ENCODE data around the gene CEP72. TPM values are rescaled to one million over a fixed set of nuclear protein-coding genes. Genes with fewer than 3 reads are reported as not detected.

The CEP72 gene
- total RNA-seq, 4 donors from 2014 or later = 0.83 to 1.8 (median 1.5) TPM

DNA sequence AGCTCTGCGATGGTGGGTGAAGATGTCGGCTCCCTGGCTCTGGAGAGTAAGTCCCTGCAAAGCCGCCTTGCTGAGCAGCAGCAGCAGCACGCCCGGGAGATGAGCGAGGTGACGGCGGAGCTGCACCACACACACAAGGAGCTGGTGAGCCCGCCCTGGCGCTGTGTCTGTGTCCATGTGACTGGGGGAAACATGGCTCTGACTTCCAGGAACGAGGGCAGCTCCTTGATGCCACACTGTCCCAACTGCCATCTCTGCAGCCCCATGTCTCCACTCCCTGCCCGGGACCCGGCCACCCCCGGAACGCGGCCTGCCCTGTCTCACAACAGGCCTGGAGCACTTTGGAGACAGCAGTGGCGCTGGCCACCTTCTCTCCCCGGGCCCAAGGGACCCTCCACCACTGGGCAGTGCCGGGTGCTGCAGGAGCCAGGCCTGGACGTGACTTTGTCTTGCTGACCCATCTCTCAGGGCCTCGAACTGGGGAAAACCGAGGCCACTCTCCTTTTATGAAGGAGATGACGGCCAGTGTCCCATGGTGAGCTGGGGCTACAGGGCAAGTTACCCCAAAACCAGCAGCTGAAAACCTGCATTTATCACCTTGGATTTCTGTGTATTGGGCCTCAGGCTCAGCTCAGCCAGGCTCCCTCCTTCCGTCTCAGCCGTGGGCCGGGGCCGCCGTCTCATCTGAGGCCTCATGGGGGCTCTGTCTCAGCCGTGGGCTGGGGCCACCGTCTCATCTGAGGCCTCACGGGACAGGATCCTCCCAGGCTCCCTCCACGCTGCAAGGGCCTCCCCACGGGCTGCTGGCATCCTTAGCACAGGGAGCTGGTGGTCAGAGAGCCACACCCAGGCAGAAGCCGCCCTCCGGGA, 28.6 kb downstream of the CEP72 start:
- intact Hi-C loops (cut with DNase I) = no loop called here
- Histone ChIP-seq H3K27ac (replicated peaks in 1 of 4) (no peak overlapping the region), H3K9me3 (peaks cover 0 to under 1% (median 0%) of the 10 kb centered on the region in 4 donors), H3K4me3 (no peak overlapping the region), H3K36me3 (peaks cover 0 to 80% (median 57%) of the 10 kb centered on the region in 4 donors), H3K4me1 (no peaks in the 10 kb centered on the region), H3K27me3 (no peaks in the 10 kb centered on the region)
- TF ChIP-seq, protein P1, sequence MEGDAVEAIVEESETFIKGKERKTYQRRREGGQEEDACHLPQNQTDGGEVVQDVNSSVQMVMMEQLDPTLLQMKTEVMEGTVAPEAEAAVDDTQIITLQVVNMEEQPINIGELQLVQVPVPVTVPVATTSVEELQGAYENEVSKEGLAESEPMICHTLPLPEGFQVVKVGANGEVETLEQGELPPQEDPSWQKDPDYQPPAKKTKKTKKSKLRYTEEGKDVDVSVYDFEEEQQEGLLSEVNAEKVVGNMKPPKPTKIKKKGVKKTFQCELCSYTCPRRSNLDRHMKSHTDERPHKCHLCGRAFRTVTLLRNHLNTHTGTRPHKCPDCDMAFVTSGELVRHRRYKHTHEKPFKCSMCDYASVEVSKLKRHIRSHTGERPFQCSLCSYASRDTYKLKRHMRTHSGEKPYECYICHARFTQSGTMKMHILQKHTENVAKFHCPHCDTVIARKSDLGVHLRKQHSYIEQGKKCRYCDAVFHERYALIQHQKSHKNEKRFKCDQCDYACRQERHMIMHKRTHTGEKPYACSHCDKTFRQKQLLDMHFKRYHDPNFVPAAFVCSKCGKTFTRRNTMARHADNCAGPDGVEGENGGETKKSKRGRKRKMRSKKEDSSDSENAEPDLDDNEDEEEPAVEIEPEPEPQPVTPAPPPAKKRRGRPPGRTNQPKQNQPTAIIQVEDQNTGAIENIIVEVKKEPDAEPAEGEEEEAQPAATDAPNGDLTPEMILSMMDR (IDR thresholded peaks at IDR 0.05) = no peak
- TF ChIP-seq POLR2A (IDR thresholded peaks at IDR 0.05; ENCODE audit: low read depth) (no peak), EP300 (IDR thresholded peaks at IDR 0.05) (no peak), POLR2AphosphoS5 (IDR thresholded peaks at IDR 0.05) (no peak)
- no peak for DNase-seq (ENCODE audit: extremely low spot score)
- 98% methylated on average over 14 of the region's 35 CpGs for WGBS

GRCh38 chr5:641331-641765, 29.2 kb downstream of the CEP72 start:
- Histone ChIP-seq H3K27me3 (no peaks in the 10 kb centered on the region), H3K4me3 (no peak overlapping the region), H3K9me3 (no peaks in the 10 kb centered on the region), H3K27ac (replicated peaks in 1 of 4) (no peak overlapping the region), H3K36me3 (peaks cover 0 to 80% (median 57%) of the 10 kb centered on the region in 4 donors), H3K4me1 (no peaks in the 10 kb centered on the region)
- TF ChIP-seq POLR2AphosphoS5 (IDR thresholded peaks at IDR 0.05) (no peak), EP300 (IDR thresholded peaks at IDR 0.05) (no peak), POLR2A (IDR thresholded peaks at IDR 0.05; ENCODE audit: low read depth) (no peak)
- TF ChIP-seq, protein P1 (IDR thresholded peaks at IDR 0.05) = no peak
- DNase-seq (ENCODE audit: extremely low spot score) = no peak
- intact Hi-C loops (cut with DNase I) = no loop called here
- WGBS = 79% methylated on average over 14 of the region's 14 CpGs

DNA sequence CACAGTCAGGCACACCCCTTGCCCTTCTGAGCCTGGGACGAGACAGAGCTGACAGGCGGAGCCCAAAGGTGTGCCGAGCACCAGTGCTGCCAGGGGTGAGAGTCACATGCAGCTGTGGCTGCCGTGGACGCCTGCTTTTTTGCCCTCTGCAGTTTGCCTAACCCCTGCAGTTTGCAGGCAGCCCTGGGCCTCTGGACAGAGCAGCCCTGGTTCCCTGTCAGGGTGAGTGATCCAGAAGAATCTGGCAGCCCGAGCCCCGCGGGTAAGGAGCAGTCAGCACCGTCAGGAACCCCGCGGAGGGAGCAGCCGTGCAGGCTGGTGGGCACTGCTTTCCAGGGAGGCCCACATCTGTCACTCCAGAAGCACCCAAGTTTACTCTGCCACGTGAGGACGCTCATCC, 30.3 kb downstream of the CEP72 start:
- Histone ChIP-seq H3K36me3 (peaks cover 0 to 81% (median 56%) of the 10 kb centered on the region in 4 donors), H3K27me3 (no peaks in the 10 kb centered on the region), H3K4me1 (no peaks in the 10 kb centered on the region), H3K27ac (replicated peaks in 1 of 4) (no peak overlapping the region), H3K4me3 (no peak overlapping the region), H3K9me3 (no peaks in the 10 kb centered on the region)
- no peak for TF ChIP-seq POLR2A (IDR thresholded peaks at IDR 0.05; ENCODE audit: low read depth)
- TF ChIP-seq, protein P1 (IDR thresholded peaks at IDR 0.05) = no peak
- no peak for TF ChIP-seq EP300 (IDR thresholded peaks at IDR 0.05)
- 96% methylated on average over 5 of the region's 14 CpGs for WGBS
- DNase-seq (ENCODE audit: extremely low spot score) = no peak
- intact Hi-C loops (cut with DNase I) = no loop called here

GRCh38 chr5:643351-643801, 31.2 kb downstream of the CEP72 start:
- peaks cover 0 to 75% (median 49%) of the 10 kb centered on the region in 4 donors for H3K36me3 ChIP-seq

DNA sequence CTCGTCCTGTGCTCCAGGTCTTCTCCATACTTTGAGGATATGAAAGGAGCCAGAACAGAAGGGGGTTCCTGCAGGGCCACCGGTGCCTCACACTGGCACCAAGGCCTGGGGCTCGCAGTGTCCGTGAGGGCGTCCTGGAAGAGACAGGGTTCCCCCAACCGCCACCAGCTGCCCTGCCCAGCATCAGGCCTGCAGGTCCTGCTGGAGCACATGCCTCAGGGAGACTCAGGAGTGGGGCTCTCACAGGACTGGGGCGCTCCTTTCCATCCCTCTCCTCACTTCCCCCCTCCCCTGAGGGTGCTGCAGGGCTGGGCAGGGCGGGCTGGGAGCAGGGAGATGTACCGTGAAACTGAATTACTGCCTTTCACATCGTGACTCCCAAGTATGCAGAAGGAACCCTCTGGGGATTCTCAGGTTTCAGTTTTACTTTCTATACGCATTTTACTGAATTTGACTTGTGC, 31.7 kb downstream of the CEP72 start:
- Histone ChIP-seq H3K27ac (replicated peaks in 1 of 4) (no peak overlapping the region), H3K9me3 (no peaks in the 10 kb centered on the region), H3K4me3 (no peak overlapping the region), H3K36me3 (peaks cover 0 to 71% (median 46%) of the 10 kb centered on the region in 4 donors), H3K27me3 (no peaks in the 10 kb centered on the region), H3K4me1 (no peaks in the 10 kb centered on the region)
- TF ChIP-seq POLR2A (IDR thresholded peaks at IDR 0.05; ENCODE audit: low read depth) (no peak), POLR2AphosphoS5 (IDR thresholded peaks at IDR 0.05) (no peak), EP300 (IDR thresholded peaks at IDR 0.05) (no peak)
- TF ChIP-seq, protein P1 (IDR thresholded peaks at IDR 0.05) = no peak
- WGBS = 84% methylated on average over 5 of the region's 11 CpGs
- no peak for DNase-seq (ENCODE audit: extremely low spot score)
- intact Hi-C loops (cut with DNase I) = no loop called here

More at GRCh38 chr5:643351-643801, 31.2 kb downstream of the CEP72 start:
- no peak for DNase-seq (ENCODE audit: extremely low spot score)
- intact Hi-C loops (cut with DNase I) = no loop called here
- no peaks in the 10 kb centered on the region for H3K9me3 ChIP-seq
- no peaks in the 10 kb centered on the region for H3K4me1 ChIP-seq
- TF ChIP-seq POLR2AphosphoS5 (IDR thresholded peaks at IDR 0.05) = no peak
- no peak for TF ChIP-seq POLR2A (IDR thresholded peaks at IDR 0.05; ENCODE audit: low read depth)
- 95% methylated on average over 19 of the region's 21 CpGs for WGBS
- H3K27me3 ChIP-seq = no peaks in the 10 kb centered on the region
- H3K27ac ChIP-seq (replicated peaks in 1 of 4) = no peak overlapping the region
- no peak overlapping the region for H3K4me3 ChIP-seq

Data from esophagus muscularis mucosa (tissue), 4 donors.